ENCODE results near the gene HSDL2.

HSDL2 gene

DNA sequence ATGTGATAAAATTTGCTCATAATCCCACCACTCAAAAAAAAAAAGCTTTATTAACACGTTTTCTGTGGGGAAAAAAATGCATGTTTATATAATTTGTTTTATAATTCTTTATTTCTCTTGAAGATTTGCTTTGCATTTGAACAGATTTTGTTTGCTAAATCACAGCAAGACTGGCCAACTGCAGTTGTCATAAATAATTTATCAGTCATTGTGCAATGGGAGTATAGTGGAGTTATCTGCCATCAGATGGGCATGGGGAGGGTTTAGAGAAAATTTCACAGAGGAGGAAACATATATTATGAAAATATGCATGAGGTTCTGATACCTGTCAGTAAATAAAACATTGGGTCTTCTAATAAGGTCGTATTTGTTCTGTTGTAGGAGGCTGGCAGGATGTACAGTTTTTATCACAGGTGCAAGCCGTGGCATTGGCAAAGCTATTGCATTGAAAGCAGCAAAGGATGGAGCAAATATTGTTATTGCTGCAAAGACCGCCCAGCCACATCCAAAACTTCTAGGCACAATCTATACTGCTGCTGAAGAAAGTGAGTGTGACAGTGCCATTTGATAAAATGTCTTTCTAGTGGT is 23.8 kb downstream of the HSDL2 start:
- Histone ChIP-seq H3K9me3 (ENCODE audit: low read length) (0 out of 2 replicates have a peak, but pooled peaks cover 3% of the 10 kb centered on the region), H3K4me1 (ENCODE audit: insufficient read depth, low read length, severe bottlenecking) (no peaks in the 10 kb centered on the region), H3K9me2 (ENCODE audit: low read depth, low read length) (no peaks in the 10 kb centered on the region)

GRCh38 chr9:112404508-112404932 is 24.6 kb downstream of the HSDL2 start:
- Histone ChIP-seq H4K20me1 (ENCODE audit: insufficient read depth, low read length) (no peaks in the 10 kb centered on the region), H3K27ac (ENCODE audit: low read depth, low read length, poor library complexity, severe bottlenecking) (no peak overlapping the region), H3F3A (ENCODE audit: insufficient read depth, low read length) (no peaks in the 10 kb centered on the region), H3K79me2 (ENCODE audit: insufficient read depth, low read length) (no peaks in the 10 kb centered on the region), H2AFZ (ENCODE audit: low read length) (no peak overlapping the region), H3K4me3 (ENCODE audit: low read depth, low read length, poor library complexity, severe bottlenecking) (no peak overlapping the region), H3K27me3 (ENCODE audit: insufficient read depth, low read length) (no peaks in the 10 kb centered on the region), H3K9ac (ENCODE audit: low read length) (no peak overlapping the region), H3K4me1 (ENCODE audit: insufficient read depth, low read length, severe bottlenecking) (no peaks in the 10 kb centered on the region), H3K9me2 (ENCODE audit: low read depth, low read length) (no peaks in the 10 kb centered on the region), H3K4me2 (ENCODE audit: low read length) (no peak overlapping the region), H3K36me3 (ENCODE audit: insufficient read depth, low read length) (peaks cover 10% of the 10 kb centered on the region; the same call in 1 of the 2 replicates), H3K9me3 (ENCODE audit: low read length) (no peaks in the 10 kb centered on the region)
- TF ChIP-seq EZH2 (IDR thresholded peaks at IDR 0.05; ENCODE audit: borderline replicate concordance, low read length) (no peak), CTCF (IDR thresholded peaks at IDR 0.05; ENCODE audit: low read length) (no peak)

More for the DNA sequence above, 23.8 kb downstream of the HSDL2 start:
- Histone ChIP-seq H3K4me3 (ENCODE audit: low read depth, low read length, poor library complexity, severe bottlenecking) (no peak overlapping the region), H3K27ac (ENCODE audit: low read depth, low read length, poor library complexity, severe bottlenecking) (no peak overlapping the region), H3F3A (ENCODE audit: insufficient read depth, low read length) (no peaks in the 10 kb centered on the region), H3K4me2 (ENCODE audit: low read length) (no peak overlapping the region), H4K20me1 (ENCODE audit: insufficient read depth, low read length) (no peaks in the 10 kb centered on the region), H3K79me2 (ENCODE audit: insufficient read depth, low read length) (no peaks in the 10 kb centered on the region), H2AFZ (ENCODE audit: low read length) (no peak overlapping the region), H3K9ac (ENCODE audit: low read length) (no peak overlapping the region), H3K27me3 (ENCODE audit: insufficient read depth, low read length) (no peaks in the 10 kb centered on the region), H3K36me3 (ENCODE audit: insufficient read depth, low read length) (peaks cover 10% of the 10 kb centered on the region; the same call in 1 of the 2 replicates)
- TF ChIP-seq EZH2 (IDR thresholded peaks at IDR 0.05; ENCODE audit: borderline replicate concordance, low read length), result no peak
- no peak for TF ChIP-seq CTCF (IDR thresholded peaks at IDR 0.05; ENCODE audit: low read length)

- Histone ChIP-seq H4K20me1 (ENCODE audit: insufficient read depth, low read length) (no peaks in the 10 kb centered on the region), H3K9me2 (ENCODE audit: low read depth, low read length) (no peaks in the 10 kb centered on the region), H3K4me2 (ENCODE audit: low read length) (no peak overlapping the region), H3K4me3 (ENCODE audit: low read depth, low read length, poor library complexity, severe bottlenecking) (no peak overlapping the region), H3K36me3 (ENCODE audit: insufficient read depth, low read length) (peaks cover 20% of the 10 kb centered on the region; the same call in 1 of the 2 replicates), H3F3A (ENCODE audit: insufficient read depth, low read length) (no peaks in the 10 kb centered on the region), H3K9me3 (ENCODE audit: low read length) (no peaks in the 10 kb centered on the region), H3K27ac (ENCODE audit: low read depth, low read length, poor library complexity, severe bottlenecking) (no peak overlapping the region), H2AFZ (ENCODE audit: low read length) (no peak overlapping the region), H3K79me2 (ENCODE audit: insufficient read depth, low read length) (no peaks in the 10 kb centered on the region), H3K9ac (ENCODE audit: low read length) (no peak overlapping the region), H3K4me1 (ENCODE audit: insufficient read depth, low read length, severe bottlenecking) (no peaks in the 10 kb centered on the region), H3K27me3 (ENCODE audit: insufficient read depth, low read length) (no peaks in the 10 kb centered on the region)
- TF ChIP-seq EZH2 (IDR thresholded peaks at IDR 0.05; ENCODE audit: borderline replicate concordance, low read length), result no peak
- TF ChIP-seq CTCF (IDR thresholded peaks at IDR 0.05; ENCODE audit: low read length), result no peak
These were observed 28.4 kb downstream of the HSDL2 start for GRCh38 chr9:112408275-112408674.
